Measurements from ENCODE around the gene COBL.

The COBL gene

GRCh38 chr7:51034521-51035264 is 281.9 kb downstream of the COBL start:
- DNase-seq = no peak

GRCh38 chr7:51033727-51034520 is 282.7 kb downstream of the COBL start:
- no peak for DNase-seq

DNA sequence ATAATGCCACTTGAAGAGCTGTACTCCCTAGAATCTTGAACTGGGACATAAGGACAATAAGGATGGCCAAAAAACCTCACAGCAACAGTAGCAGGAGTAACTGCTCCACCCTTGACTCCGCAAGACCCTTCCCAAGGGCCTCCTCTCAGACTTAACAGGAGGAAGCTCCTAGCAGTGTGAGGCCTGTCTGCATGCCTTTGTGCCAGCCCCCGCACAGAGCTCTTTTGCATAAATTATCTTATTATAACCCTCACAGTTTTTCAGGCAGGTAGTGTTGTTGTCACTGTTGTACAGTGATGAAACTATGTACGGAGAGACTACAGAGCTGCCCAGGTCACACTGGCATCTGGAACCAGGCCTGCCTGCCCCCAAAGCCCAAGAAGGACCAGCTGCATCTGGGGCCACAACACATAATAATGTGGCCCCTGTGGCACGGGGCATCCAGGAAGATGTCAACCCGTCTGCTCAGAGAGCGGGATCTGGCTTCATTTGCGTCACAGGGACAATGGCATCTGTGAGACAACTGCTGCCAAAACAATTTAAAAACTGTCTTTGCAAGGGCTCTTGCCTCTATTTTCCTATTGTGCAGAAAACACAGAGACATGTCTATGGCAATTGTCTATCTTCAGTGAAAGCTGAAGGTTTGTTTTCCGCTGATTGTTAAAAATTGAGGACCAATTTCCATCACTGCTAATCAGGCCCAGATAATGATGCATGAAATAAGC is 284.7 kb downstream of the COBL start:
- DNase-seq = no peak

DNA sequence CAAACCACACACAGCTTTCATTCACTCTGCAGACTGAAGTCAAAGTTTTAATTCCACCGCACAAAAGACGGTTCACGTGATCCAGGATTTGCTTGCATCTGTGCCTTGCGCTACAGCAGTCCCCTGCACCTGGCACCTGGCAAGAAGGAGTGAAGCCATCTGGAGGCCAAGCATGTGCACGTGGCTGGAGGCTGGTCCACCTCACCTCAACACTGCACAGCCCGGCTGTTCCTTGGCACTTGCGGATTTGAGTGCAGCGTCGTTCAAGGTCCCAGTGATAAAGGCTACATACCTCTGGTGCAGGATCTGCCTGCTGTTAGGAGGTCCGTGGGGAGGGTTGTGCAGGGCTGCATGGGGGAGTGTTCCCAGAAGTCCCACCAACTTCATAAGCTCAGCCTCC is 285.4 kb downstream of the COBL start:
- DNase-seq = no peak

GRCh38 chr7:51029701-51030191 is 286.9 kb downstream of the COBL start:
- DNase-seq = no peak

DNA sequence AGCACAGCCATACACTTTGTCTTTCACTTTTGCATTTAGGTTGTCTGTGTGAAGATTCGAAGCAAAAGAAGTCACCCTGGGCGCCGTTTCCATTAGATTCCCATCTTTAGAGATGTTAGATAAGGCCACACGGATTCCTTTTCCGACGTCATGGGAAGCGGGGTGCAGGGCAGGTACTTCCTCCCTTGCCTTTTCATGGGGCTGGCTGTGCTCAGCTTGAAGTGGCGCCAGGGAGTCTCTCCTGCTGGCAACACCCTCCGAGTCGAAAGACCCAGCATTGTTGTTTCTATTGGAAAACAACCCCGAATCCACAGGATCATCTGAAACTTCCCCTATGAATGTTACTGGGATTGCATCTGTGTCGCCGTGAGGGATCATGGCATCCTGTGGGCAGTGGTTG is 287.5 kb downstream of the COBL start:
- no peak for DNase-seq

DNA sequence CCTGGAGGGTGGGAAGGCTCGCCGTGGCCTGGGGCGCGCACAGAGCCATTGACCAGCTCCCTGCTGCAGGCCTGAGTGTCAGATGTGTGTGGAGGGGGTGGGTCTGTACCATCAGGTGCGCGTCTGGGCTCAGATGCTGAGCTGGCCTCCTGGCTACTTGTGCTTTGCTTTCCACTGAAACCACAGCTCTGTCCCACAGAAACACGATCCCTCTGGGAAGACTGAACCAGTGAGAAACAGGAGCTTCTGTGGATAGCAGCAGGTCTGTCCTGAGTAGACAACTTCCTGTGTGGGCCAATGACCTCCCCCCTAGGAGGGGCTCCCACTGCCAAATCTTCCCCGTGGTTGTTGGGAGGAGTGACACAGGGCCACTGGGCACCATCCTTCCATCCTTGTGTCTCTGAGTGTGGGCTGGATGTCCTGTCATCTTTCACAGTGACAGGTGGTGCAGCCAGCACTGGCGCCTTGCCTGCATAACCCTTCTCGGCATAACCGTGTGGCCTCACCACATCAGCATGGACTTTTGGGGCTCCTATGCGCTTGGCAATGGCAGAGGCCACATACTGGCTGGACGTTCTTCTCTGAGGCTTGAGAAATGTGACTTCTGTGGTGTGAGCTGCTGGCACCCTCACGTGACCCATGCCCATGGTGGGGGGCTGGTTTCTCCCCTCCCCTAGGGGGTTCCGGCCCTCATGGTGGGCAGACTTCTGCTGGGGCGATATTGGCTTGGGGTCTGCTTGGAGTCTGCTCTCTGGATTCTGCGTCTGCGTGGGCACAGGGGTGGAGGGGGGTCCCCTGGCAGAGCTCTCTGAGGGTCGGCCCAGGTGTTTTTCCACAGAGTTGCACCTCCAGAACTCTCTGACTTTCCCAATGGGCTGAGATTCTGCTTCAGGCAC is 288.4 kb downstream of the COBL start:
- DNase-seq = no peak

DNA sequence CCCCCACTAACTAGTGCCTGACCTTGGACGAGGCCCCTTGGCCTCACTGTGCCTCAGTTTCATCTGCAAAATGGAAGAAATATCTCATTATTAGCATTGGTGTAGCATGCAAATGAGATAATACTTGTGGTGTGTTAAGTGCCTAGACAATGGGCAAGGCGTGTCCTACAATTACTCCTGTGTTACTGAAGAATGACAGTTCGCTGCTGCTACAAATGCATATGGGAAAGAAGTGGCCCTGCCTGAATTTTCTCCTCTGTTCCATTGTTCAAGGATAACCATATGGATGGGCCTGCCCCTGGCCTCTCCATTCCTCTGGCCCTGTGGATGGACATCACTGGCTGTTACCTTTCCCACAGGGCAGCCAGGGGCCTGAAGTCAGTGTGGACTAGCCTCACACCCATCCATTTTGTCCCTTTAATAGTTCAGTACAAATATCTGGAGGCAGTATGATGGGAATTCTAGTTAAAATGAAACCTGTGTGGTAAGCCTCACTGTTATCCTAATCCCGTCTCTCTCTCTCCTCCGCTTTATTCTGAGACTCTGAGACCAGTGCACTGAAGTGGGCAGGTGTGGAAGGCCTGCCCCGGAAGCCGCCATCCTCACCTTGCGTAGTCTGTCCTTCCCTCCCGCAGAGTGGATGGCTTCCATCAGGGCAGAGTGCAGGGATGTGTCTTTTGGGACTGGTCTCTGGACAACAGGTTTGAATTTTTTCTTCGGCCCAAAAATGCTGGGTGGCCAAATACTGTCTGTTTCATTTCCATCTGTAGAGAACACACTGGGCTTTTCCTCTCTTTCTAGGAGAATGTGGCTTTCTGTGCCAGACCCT is 289.3 kb downstream of the COBL start:
- DNase-seq = no peak

GRCh38 chr7:51026341-51026740 is 290.3 kb downstream of the COBL start:
- no peak for DNase-seq

- no peak for DNase-seq
Measured at GRCh38 chr7:51025668-51026067, 290.9 kb downstream of the COBL start.

DNA sequence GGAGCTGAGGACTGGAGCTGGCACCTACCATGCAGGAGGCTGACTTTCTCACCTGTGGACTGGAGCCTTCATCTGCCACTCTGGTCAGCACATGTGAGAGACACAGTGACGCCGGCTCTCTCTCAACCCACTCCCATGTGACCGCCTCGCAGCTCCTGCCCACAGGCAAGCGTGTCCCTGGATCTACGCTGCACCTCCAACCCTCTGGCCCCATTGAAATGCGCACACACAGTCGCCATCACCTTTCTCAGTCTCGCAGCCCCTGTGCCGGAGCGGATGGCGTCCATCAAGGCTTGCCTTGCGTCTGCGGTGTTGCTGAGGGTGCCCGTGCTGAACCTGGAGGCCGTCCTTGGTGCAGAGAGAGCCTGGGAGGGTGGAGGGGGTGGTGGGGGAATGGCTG is 291.7 kb downstream of the COBL start:
- DNase-seq = no peak

- DNase-seq = no peak
Measured at GRCh38 chr7:51023547-51023946, 293.1 kb downstream of the COBL start.

GRCh38 chr7:51022821-51023220 is 293.8 kb downstream of the COBL start:
- DNase-seq = no peak

GRCh38 chr7:51021906-51022570 is 294.6 kb downstream of the COBL start:
- no peak for DNase-seq

DNA sequence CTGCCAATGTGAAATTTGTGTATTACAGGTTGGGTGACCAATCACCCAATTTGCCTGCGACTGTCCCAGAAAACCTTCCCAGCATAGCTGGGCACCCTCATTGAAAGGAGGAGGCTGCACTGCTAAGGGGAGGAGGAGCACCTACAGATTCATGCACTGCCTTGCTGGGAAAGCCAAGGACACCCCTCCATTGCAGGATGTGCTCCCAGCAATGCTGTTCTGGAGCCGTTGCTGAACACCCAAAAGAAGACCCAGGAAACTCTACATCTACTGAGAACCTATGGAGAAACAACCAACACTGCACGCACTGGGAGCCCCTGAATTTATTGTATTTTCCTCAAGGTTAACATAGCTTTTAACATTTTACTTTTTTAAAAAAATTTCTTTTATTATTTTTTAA is 295.7 kb downstream of the COBL start:
- no peak for DNase-seq

- DNase-seq = no peak
Measured at GRCh38 chr7:51019891-51020870, 296.4 kb downstream of the COBL start.

GRCh38 chr7:51019191-51019844 is 297.3 kb downstream of the COBL start:
- no peak for DNase-seq

DNA sequence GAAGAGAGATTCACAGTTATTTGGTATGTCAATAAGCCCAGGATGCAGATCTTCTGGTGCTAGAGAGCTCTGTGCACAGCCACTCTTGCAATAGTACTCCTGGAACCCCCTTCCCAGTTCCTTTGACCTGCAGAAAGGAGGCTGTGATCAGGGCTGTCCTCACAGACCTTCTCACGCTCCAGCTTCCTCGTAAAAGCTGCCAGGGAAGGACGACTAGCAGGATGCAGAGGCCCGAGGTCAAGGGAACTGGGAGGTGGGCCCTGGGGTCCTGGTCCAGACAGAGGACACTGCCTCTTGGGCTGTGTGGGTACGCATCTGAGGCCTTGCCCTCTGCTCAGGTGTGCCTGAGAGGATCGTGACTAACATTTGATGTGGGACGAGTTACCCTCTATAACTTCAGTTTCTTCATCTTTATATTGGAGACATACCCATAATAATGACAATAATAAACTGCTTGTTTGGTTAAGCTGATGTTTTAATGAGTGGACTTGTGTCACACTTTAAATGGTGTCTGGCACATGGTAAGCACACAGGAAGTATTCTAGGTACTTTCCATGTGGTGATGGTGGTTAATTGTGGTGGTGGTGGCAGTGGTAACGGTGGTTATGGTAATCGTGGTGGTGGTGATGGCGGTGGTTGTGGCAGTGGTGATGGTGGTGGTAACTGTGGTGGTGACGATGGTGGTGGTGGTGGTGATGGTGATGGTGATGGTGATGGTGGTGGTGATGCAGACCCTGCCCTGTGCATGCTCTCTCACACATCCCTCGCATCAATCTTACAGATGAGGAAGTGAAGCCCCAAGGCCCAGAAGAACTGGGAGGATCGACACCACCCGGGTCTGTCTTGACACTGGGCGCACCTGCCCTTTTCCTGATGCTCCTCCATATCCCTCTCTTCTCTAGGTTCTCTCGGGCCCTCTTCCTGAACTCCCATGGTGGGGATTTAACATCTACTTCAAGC is 298.8 kb downstream of the COBL start:
- no peak for DNase-seq

All from NCI-H510A (cell line).